ENCODE measurements around the gene CSNK1D. TPM values are rescaled to one million over a fixed set of nuclear protein-coding genes. Genes with fewer than 3 reads are reported as not detected.
"Not testable (repeated sequence)": the region's sequence is repeated elsewhere in the genome, so short reads cannot be mapped to it uniquely, and the experiment has no call there.

CSNK1D gene
- total RNA-seq, 2 donors from 2014 or later: 37.6 to 116 TPM

DNA sequence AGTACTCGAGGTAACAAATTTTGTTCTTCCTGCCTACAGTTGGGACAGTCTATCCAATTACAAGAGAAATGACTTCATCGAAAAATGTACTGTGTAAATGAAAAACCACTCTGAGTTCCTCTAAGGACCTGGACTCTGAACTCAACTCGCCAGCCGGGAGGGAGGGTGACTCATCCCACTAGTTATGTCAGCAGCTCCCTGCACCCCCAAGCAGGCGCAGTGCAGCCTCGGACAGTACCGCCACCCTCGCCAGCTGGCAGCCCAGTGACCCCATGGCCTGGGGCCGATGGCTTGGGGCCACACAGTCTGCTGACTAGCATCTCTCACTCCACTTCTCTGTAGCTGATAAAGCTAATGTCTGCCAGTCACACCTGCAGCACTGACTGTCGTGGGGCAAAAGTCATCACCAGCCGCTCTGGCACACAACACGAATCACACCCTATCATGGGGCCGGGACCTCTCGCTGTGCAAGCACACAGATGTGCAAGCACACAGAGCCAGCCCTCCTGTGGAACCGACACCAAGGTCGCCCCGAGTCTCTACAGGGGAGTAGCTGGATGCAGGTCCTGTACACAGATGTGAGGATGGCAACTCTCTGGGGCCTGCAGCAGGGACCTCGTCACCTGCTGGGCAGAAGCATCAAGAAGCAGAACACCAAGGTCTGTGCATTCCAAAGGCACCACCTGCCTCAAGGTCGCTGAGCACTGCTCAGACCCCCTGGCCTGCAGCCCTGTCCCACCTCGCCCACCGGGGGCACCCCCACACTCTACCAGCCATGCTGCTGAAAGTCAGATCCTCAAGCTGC lies 5.7 kb downstream of the CSNK1D start:
- Histone ChIP-seq H3K27ac (peak overlapping the region; percentile 98 to 100 (median 98)), H3K4me3 (no peak overlapping the region), H3K36me3 (replicated peaks in 1 of 2; ENCODE audit: insufficient read depth in 1 of 2, low read depth in 2 of 2) (peaks cover 8 to 18% of the 10 kb centered on the region in 2 donors), H3K27me3 (no peaks in the 10 kb centered on the region), H3K9me3 (no peaks in the 10 kb centered on the region), H3K4me1 (peaks cover 75% of the 10 kb centered on the region)
- ATAC-seq (peak; percentile 96), DNase-seq (peak; percentile 96 to 98 (median 97))
- TF ChIP-seq, protein P1, sequence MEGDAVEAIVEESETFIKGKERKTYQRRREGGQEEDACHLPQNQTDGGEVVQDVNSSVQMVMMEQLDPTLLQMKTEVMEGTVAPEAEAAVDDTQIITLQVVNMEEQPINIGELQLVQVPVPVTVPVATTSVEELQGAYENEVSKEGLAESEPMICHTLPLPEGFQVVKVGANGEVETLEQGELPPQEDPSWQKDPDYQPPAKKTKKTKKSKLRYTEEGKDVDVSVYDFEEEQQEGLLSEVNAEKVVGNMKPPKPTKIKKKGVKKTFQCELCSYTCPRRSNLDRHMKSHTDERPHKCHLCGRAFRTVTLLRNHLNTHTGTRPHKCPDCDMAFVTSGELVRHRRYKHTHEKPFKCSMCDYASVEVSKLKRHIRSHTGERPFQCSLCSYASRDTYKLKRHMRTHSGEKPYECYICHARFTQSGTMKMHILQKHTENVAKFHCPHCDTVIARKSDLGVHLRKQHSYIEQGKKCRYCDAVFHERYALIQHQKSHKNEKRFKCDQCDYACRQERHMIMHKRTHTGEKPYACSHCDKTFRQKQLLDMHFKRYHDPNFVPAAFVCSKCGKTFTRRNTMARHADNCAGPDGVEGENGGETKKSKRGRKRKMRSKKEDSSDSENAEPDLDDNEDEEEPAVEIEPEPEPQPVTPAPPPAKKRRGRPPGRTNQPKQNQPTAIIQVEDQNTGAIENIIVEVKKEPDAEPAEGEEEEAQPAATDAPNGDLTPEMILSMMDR (IDR thresholded peaks at IDR 0.05): no peak
- peak in 1 of 3 donors; percentile 27 for TF ChIP-seq POLR2A (IDR thresholded peaks at IDR 0.05)
- intact Hi-C loops (cut with DNase I): no loop called here
- WGBS, 2 donors: 7 to 14% methylated on average over 6 to 21 of the region's 21 CpGs

DNA sequence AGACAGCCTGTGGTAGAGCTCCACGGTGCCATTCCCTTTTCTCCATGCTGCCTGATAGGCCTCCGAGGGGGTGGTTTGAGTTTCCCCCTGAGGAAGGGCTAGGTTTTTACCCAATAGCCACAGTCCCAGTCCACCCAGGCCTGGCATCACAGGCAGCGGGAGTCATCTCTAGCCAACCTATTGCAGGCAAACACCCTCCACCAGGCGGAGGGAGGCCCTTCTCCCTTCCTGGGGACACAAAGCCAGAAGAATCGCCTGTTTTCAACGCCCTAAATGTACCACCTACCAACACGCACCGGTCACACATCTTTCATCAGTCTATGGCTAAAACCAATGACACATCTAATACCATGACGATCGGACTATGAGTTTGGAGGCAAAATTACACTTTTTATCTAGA lies 7.4 kb downstream of the CSNK1D start:
- H3K27me3 ChIP-seq: no peaks in the 10 kb centered on the region
- intact Hi-C loops (cut with DNase I): no loop called here
- peaks cover 14 to 18% of the 10 kb centered on the region in 2 donors for H3K36me3 ChIP-seq (replicated peaks in 1 of 2; ENCODE audit: insufficient read depth in 1 of 2, low read depth in 2 of 2)
- no peak for DNase-seq
- no peak for ATAC-seq
- peak overlapping the region in 3 of 4 donors; percentile 98 to 100 (median 98) for H3K27ac ChIP-seq
- H3K4me3 ChIP-seq: no peak overlapping the region
- TF ChIP-seq, protein P1 (IDR thresholded peaks at IDR 0.05): no peak
- no peak for TF ChIP-seq POLR2A (IDR thresholded peaks at IDR 0.05)
- no peaks in the 10 kb centered on the region for H3K9me3 ChIP-seq
- 86 to 89% methylated on average over 10 of the region's 10 CpGs for WGBS, 2 donors
- peaks cover 61% of the 10 kb centered on the region for H3K4me1 ChIP-seq

DNA sequence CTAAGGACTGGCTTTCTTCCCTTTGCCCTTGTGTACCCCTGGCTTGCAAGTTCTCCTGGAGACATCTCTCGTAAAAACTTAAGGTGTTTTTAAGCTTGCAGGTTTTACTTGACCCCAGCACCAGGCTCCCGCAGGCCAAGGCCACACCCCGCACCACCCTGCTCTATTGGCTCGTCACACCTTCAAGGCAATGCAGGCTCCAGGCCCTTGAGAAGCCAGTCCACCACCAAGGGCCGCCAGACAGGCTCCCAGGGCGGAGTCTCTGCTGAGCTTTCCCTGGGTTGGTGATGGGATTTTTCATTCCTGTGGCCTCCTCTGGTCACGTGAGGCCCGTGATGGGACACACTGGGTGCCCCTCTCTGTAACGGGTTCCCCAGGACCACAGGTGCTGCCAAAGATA lies 9.9 kb downstream of the CSNK1D start:
- H3K27me3 ChIP-seq: no peaks in the 10 kb centered on the region
- peaks cover 36% of the 10 kb centered on the region for H3K4me1 ChIP-seq
- H3K4me3 ChIP-seq: no peak overlapping the region
- H3K9me3 ChIP-seq: no peaks in the 10 kb centered on the region
- DNase-seq (no peak), ATAC-seq (no peak)
- H3K27ac ChIP-seq: peak overlapping the region in 1 of 4 donors; percentile 23
- H3K36me3 ChIP-seq (replicated peaks in 1 of 2; ENCODE audit: insufficient read depth in 1 of 2, low read depth in 2 of 2): peaks cover 18 to 28% of the 10 kb centered on the region in 2 donors
- WGBS, 2 donors: 79 to 86% methylated on average over 8 to 9 of the region's 9 CpGs
- intact Hi-C loops (cut with DNase I): no loop called here
- no peak for TF ChIP-seq POLR2A (IDR thresholded peaks at IDR 0.05)
- TF ChIP-seq, protein P1 (IDR thresholded peaks at IDR 0.05): no peak

DNA sequence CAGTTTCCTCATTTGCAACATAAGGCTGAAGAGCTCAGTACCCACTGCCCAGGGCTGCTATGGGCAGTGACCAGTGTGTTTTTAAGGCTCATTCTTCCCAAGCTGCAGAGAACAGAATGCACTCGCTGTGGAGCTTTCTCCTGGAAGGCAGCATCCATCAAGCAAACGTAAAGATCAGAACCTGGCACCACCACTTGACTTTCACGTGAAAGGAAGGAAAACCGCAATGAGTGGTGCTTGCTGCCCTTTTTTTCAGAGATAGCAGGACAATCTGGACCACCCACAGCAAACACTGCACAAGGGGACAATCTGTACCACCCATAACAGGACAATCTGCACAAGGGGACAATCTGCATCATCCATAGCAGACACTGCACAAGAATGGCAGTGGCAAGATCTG lies 11.2 kb downstream of the CSNK1D start:
- peaks cover 23% of the 10 kb centered on the region for H3K4me1 ChIP-seq
- no peak for ATAC-seq
- H3K27me3 ChIP-seq: no peaks in the 10 kb centered on the region
- no peak overlapping the region for H3K27ac ChIP-seq
- H3K4me3 ChIP-seq: no peak overlapping the region
- H3K9me3 ChIP-seq: no peaks in the 10 kb centered on the region
- H3K36me3 ChIP-seq (replicated peaks in 1 of 2; ENCODE audit: insufficient read depth in 1 of 2, low read depth in 2 of 2): peaks cover 18 to 31% of the 10 kb centered on the region in 2 donors
- TF ChIP-seq POLR2A (IDR thresholded peaks at IDR 0.05): no peak
- TF ChIP-seq, protein P1 (IDR thresholded peaks at IDR 0.05): no peak
- intact Hi-C loops (cut with DNase I): no loop called here
- DNase-seq: no peak
- 70 to 74% methylated on average over 4 of the region's 4 CpGs for WGBS, 2 donors

DNA sequence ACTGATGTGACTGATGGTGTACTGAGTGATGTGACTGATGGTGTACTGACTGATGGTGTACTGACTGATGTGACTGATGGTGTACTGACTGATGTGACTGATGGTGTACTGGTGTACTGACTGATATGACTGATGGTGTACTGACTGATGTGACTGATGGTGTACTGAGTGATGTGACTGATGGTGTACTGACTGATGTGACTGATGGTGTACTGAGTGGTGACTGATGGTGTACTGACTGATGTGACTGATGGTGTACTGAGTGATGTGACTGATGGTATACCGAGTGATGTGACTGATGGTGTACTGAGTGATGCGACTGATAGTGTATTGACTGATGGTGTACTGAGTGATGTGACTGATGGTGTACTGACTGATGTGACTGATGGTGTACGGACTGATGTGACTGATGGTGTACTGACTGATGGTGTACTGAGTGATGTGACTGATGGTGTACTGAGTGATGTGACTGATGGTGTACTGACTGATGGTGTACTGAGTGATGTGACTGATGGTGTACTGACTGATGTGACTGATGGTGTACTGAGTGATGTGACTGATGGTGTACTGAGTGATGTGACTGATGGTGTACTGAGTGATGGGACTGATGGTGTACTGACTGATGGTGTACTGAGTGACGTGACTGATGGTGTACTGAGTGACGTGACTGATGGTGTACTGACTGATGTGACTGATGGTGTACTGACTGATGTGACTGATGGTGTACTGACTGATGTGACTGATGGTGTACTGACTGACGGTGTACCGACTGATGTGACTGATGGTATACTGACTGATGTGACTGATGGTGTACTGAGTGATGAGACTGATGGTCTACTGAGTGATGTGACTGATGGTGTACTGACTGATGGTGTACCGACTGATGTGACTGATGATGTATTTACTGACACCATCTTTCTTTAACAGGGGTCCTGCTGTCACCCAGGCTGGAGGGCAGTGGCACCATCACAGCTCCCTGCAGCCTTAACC lies 13.2 kb downstream of the CSNK1D start:
- not testable (repeated sequence) for H3K9me3 ChIP-seq

More for the DNA sequence above, 13.2 kb downstream of the CSNK1D start:
- DNase-seq; H3K4me1 ChIP-seq; H3K4me3 ChIP-seq; intact Hi-C loops (cut with DNase I); H3K27me3 ChIP-seq; ATAC-seq; H3K27ac ChIP-seq: not testable (repeated sequence)
- H3K36me3 ChIP-seq (replicated peaks in 1 of 2; ENCODE audit: insufficient read depth in 1 of 2, low read depth in 2 of 2): peaks cover 18 to 33% of the 10 kb centered on the region in 2 donors
- 86 to 91% methylated on average over 8 of the region's 8 CpGs for WGBS, 2 donors

Data from body of pancreas (tissue), 4 donors.